Measurements from ENCODE around the gene IFITM10.

Gene IFITM10

DNA sequence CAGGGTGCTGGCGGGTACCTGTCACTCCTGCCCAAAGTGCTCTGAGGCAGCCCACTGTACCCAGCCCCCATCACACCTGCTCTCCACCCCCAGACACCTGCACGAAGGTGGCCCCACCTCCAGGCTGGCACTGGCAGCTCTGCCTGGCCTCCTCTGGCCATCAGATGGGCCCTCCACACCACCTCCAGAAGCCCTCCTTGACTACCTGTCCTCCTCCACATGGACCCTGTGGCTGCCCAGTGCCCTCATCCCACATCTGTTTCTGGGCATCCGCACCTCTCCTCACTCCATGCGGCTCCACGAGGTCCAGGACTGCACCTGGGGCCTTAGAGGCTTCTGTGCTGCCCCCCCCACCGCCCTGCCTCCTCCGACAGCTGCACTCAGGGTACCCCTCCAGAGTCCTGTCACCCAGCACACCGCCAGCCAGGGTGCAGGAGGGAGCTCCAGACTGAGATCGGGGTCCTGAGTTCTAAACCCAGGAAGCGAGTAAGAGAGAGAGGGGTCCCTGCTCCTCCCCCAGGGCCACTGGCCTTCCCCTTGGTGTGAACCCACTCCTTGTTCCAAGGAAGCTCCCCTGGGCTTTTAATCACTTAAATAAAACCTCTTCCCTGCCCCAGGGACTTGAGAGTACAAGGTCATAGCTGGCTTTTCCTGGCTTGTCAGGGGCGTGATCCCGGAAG is 11.6 kb upstream of the IFITM10 start:
- Mint-ChIP-seq H3K36me3 (ENCODE audit: low read depth) (peaks cover 18% of the 10 kb centered on the region), H3K27ac (peak overlapping the region; percentile 72), H3K4me1 (ENCODE audit: low read depth) (peaks cover 62% of the 10 kb centered on the region), H3K9me3 (no peaks in the 10 kb centered on the region), H3K27me3 (no peaks in the 10 kb centered on the region), H3K4me3 (peak overlapping the region; percentile 72)
- DNase-seq = no peak

DNA sequence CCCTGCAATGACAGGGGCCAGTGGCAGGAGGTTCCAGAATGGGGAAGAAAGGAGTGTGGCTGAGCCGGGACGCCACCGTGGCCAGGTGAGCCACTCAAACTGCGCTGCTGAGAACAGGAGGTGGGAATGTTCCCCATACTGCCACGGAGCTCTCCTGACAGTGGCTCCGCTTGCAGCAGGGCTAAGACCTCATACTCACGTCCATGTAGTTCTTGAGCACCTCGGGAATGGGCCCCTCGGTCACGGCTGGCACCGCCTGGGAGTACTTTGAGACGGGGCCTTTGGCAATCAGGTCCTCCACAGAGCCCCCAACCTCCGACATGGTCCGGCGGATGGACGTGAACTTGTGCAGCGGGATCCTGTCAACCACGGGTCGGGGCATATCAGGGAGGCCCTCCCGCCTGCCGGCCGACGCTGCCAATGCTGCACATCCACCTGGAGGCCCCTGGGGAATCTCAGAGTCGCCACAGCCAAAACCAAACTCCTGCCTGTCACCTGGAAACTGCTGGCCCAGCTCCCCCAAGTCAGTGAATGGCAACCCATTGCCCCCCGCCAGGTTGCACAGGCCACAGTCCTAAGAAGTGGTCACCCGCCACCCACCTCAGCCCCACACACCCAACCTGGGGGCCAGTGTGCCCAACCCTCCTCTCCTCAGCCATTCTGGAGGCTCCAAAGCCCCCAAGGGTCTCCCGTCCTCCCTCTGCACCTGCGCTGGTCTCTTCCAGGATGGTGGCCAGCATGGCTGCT is 10.9 kb upstream of the IFITM10 start:
- Mint-ChIP-seq H3K27ac (peak overlapping the region; percentile 72), H3K4me3 (no peak overlapping the region), H3K4me1 (ENCODE audit: low read depth) (peaks cover 69% of the 10 kb centered on the region), H3K36me3 (ENCODE audit: low read depth) (peaks cover 25% of the 10 kb centered on the region), H3K9me3 (no peaks in the 10 kb centered on the region), H3K27me3 (no peaks in the 10 kb centered on the region)
- DNase-seq = no peak

DNA sequence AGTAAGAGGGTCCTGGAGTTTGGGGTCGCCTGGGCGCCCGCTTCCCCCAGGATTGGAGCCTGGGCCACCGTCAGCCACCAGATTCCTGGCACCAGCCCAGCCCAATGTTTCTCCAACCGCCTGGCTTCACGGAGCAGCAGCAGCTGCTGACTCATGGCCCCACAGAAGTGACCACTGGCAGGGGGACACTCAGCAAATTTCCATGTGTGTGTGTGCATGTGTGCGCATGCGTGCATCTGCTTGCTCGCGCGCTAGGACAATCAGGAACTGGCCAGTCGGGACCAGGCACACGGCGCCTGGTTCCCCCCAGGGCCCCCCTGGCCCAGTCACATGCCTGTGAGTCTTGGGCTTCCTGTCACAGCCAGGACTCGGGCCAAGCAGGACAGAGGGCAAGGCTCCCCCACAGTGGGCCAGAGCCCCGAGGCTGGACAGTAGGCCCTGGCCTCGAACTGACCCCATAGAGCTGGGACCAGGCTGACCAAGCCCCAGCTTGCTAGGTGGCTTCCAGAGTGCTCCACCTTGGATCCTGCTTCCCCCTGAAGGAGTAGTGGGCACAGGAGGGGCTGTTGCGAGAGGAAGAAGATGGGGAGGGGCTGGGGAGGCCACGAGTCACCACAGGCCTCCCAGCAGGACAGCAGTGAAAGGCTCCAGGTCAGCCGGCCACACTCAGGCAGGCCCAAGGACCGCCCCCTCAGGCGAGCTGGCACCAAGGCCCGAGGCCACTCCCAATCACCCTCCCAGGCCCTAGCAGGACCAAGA is 10.1 kb upstream of the IFITM10 start:
- no peak overlapping the region for H3K4me3 Mint-ChIP-seq
- H3K4me1 Mint-ChIP-seq (ENCODE audit: low read depth) = peaks cover 76% of the 10 kb centered on the region
- H3K36me3 Mint-ChIP-seq (ENCODE audit: low read depth) = peaks cover 30% of the 10 kb centered on the region
- no peaks in the 10 kb centered on the region for H3K9me3 Mint-ChIP-seq
- H3K27me3 Mint-ChIP-seq = no peaks in the 10 kb centered on the region
- no peak overlapping the region for H3K27ac Mint-ChIP-seq
- no peak for DNase-seq

DNA sequence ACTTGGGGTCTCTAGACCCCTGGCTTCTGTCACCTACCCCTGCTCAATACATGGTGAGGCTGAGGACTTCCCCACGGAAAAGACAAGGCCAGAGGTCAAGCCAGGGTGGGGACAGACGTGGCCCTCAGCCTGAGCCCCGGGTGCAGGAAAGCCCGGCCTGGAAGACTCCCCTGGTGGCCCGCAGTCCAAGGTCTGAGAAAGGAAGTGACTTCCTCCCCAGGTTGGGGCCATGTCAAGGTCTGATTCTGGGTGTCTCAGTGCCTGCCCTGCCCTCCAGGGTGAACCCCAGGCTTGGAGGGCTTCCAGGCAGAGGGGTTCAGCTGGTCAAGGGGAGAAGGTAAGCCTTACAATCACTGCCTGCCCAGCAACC is 9.4 kb upstream of the IFITM10 start:
- peaks cover 36% of the 10 kb centered on the region for H3K36me3 Mint-ChIP-seq (ENCODE audit: low read depth)
- no peak for DNase-seq
- H3K9me3 Mint-ChIP-seq = no peaks in the 10 kb centered on the region
- H3K27ac Mint-ChIP-seq = peak overlapping the region; percentile 55
- no peak overlapping the region for H3K4me3 Mint-ChIP-seq
- H3K27me3 Mint-ChIP-seq = no peaks in the 10 kb centered on the region
- peaks cover 83% of the 10 kb centered on the region for H3K4me1 Mint-ChIP-seq (ENCODE audit: low read depth)

DNA sequence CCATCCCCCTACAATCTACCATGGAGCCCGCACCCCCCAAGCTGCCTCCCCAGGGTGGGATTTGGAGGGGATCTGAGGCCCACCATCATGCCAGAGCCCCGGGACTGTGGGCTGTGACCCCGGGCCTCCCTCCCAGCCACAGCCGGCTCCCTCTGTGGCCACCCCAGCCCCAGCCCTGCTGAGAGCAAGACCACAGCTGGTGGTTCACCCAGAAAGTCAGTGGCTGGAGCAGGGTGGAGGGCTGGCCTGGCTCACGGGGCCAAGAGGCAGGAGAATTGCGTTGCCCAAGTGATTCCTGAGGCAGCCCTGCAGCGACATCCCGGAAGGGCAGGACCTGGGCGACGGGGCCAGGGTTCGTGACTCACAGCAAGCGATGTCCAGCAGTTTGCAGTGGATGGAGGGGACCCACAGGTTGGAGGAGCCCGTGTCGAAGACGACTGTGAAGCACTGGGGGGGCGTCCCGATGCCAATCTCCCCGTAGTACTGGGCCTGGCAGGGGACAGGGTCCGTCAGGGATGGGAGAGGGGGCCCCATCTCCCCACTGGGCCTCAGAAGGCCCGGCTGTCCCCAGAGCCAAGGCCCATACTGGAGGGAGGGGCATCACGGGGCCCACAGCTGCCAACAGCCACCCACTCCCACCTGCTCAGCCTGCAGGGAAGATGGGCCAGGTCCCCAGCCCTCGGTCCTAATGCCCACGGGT is 8.9 kb upstream of the IFITM10 start:
- Mint-ChIP-seq H3K4me1 (ENCODE audit: low read depth) (peaks cover 81% of the 10 kb centered on the region), H3K4me3 (peak overlapping the region; percentile 55), H3K27me3 (no peaks in the 10 kb centered on the region), H3K9me3 (no peaks in the 10 kb centered on the region), H3K27ac (peak overlapping the region; percentile 88), H3K36me3 (ENCODE audit: low read depth) (peaks cover 38% of the 10 kb centered on the region)
- no peak for DNase-seq

DNA sequence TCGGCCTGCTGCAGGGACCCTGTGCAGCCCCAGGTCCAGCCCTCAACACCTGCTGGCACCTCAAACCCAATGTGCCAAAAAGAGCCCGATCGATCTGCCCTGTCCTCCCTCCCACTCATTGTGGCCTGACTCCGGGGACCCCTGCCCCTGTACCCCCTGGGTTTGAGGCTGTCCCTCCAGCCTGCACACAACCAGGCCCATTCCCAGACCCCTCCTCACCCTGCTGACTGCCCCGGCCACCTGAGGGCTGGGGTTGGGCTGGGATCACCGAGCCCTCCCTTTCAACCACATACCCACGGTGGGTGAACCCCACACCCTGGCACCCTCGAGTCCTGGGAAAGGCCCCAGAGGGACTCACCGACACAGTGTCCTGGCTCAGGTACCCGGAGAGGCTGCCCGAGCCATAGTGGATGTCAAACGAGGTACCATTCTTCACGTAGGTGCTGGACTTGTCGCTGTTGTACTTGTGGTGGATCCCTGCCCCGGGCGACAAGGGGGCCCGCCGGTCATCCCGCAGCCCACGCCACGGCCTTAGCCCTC is 8.3 kb upstream of the IFITM10 start:
- no peaks in the 10 kb centered on the region for H3K27me3 Mint-ChIP-seq
- H3K4me3 Mint-ChIP-seq = peak overlapping the region; percentile 55
- peaks cover 38% of the 10 kb centered on the region for H3K36me3 Mint-ChIP-seq (ENCODE audit: low read depth)
- peaks cover 79% of the 10 kb centered on the region for H3K4me1 Mint-ChIP-seq (ENCODE audit: low read depth)
- H3K27ac Mint-ChIP-seq = peak overlapping the region; percentile 88
- no peaks in the 10 kb centered on the region for H3K9me3 Mint-ChIP-seq
- no peak for DNase-seq

DNA sequence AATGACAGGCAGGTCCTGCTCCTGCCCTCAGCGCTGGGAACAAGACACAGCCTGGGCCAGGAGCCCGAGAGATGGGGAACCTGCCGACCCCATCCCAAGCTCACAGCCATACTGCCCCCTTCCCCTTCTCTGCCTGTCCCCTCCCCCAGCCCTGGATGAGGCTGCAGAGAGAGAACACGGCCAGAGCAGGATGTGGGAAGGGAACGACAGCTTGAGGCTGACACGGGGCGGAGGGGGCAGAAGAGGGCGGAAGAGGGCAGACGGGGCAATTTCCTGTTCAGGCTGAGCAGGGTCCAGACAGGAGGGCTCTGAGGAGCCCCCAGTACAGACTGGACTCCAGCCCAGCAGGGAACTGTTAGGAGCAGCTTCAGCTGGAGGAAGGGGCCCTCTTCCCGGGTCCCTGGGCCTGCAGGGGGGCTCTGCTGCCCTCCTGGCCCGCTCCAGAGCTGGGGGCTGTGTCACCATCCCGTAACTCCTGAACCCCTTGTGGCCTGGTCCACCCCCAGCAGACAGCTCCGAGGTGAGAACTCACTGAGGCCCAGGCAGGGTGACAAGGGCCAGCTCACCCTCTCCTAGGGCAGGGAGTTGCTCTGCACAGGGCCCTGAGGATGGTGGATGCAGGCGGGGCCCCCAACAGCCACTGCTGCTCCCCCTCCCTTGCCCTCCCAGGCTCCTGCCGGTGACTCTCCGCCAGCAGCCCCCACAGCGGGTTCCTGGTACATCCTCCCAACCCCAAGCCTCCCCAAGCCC is 7.6 kb upstream of the IFITM10 start:
- Mint-ChIP-seq H3K36me3 (ENCODE audit: low read depth) (peaks cover 44% of the 10 kb centered on the region), H3K9me3 (no peaks in the 10 kb centered on the region), H3K4me1 (ENCODE audit: low read depth) (peaks cover 82% of the 10 kb centered on the region), H3K27me3 (no peaks in the 10 kb centered on the region), H3K27ac (peak overlapping the region; percentile 88), H3K4me3 (peak overlapping the region; percentile 55)
- DNase-seq = peak; percentile 69

DNA sequence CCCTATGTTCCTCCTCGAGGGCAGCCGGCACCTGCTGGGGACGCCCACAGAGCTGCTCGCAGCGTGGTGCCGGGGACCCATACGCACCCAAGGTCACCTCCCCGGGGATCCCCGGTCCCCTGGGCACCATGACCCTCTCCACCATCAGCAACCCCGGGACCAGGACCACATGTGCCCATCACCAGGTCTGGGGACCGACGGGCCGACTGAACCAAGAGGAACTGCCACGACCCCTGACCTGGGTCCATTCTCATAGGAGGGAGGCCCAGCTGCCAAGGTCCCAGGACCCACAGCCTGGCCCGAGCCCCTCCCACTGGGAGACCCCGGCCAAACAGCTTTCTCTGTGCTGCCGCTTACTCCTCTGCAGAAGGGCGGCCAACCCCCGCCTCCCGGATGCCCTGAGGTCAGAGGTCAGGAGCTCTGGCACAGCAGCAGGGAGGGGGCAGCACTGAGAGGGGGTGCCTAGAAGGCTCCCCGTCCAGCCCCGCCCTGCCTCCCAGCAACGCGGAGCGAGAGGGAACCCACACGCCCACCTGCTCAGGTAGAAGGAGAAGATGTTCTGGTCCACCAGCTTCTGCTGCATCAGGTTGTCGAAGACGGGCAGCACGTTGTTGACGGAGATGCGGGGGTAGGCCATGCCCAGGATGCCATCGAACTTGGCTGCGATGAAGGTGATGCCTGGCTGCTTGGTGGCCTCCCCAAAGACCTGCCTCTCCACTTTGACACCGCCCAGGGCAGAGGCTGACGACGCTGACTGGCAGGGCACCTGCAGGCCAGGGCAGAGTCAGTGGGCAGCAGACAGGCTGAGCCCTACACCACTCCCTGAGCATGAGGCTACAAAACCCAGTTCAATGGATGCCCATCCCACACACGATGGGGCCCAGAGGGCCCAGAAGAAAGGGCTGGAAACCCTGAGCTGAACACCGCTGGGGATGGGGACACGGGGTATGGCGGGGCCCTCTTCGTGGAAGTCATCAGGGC is 6.7 kb upstream of the IFITM10 start:
- peak overlapping the region; percentile 55 for H3K4me3 Mint-ChIP-seq
- peak; percentile 39 for DNase-seq
- peak overlapping the region; percentile 88 for H3K27ac Mint-ChIP-seq
- no peaks in the 10 kb centered on the region for H3K27me3 Mint-ChIP-seq
- peaks cover 74% of the 10 kb centered on the region for H3K4me1 Mint-ChIP-seq (ENCODE audit: low read depth)
- peaks cover 46% of the 10 kb centered on the region for H3K36me3 Mint-ChIP-seq (ENCODE audit: low read depth)
- H3K9me3 Mint-ChIP-seq = no peaks in the 10 kb centered on the region

DNA sequence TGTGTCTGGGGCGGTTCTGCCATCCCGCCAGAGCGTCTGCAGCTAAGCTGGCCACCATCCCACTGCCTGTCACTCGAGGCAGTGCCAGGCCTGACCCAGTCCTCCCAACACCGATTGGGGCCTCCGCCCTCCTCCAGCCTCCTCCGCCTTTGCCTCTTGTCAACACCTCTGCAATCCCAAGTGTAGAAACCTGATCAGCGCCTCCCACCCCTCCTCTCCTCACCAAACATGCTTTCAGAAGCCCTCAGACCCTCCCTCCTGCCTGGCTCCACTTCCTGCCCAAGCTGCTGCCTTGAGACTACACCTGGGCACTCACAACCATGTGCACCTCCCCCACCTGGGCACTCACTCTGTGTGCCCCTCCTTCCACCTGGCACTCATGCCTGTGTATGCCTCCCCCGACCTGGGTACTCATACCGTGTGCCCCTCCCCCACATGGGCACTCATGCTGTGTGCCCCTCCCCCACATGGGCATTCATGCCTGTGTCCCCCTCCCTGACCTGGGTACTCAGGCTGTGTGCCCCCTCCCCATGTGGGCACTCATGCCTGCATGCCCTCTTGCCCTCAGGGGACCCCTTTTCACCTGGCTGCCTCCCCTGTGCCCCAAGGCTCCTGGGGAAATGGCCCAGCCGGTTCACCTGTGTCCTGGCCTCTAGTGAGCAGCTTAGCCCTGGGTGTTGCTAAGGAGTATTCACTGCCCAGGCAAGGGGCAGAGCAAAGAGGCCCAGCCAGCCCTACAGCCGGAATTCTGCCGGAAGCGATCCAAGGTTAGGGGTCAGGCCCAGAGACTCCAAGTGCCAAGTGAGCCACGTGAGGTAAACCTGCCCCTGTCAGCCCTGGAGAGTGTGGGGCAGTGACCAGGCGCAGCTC is 5.5 kb upstream of the IFITM10 start:
- Mint-ChIP-seq H3K4me3 (no peak overlapping the region), H3K27me3 (no peaks in the 10 kb centered on the region), H3K9me3 (no peaks in the 10 kb centered on the region), H3K27ac (peak overlapping the region; percentile 6), H3K36me3 (ENCODE audit: low read depth) (peaks cover 42% of the 10 kb centered on the region), H3K4me1 (ENCODE audit: low read depth) (peaks cover 62% of the 10 kb centered on the region)
- peak; percentile 38 for DNase-seq

DNA sequence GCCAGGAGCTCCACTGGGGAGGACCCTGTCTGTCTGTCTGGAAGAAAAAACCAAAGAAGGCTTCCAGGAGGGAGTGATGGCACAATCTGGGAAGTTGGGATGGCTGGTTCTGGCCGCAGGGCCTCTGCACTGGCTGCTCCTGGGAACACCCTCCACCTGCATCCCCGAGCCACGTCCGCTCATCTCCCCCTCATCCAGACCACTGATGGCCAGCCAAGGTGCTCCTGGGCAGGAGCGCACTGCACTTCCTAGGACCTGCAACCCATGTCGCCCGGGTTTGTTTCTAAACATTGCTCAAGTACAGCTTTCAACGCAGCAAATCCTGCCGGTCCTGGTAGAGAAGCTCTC is 4.9 kb upstream of the IFITM10 start:
- Mint-ChIP-seq H3K4me1 (ENCODE audit: low read depth) (peaks cover 60% of the 10 kb centered on the region), H3K36me3 (ENCODE audit: low read depth) (peaks cover 41% of the 10 kb centered on the region), H3K4me3 (no peak overlapping the region), H3K27ac (no peak overlapping the region), H3K27me3 (peaks cover 6% of the 10 kb centered on the region), H3K9me3 (no peaks in the 10 kb centered on the region)
- DNase-seq = no peak

DNA sequence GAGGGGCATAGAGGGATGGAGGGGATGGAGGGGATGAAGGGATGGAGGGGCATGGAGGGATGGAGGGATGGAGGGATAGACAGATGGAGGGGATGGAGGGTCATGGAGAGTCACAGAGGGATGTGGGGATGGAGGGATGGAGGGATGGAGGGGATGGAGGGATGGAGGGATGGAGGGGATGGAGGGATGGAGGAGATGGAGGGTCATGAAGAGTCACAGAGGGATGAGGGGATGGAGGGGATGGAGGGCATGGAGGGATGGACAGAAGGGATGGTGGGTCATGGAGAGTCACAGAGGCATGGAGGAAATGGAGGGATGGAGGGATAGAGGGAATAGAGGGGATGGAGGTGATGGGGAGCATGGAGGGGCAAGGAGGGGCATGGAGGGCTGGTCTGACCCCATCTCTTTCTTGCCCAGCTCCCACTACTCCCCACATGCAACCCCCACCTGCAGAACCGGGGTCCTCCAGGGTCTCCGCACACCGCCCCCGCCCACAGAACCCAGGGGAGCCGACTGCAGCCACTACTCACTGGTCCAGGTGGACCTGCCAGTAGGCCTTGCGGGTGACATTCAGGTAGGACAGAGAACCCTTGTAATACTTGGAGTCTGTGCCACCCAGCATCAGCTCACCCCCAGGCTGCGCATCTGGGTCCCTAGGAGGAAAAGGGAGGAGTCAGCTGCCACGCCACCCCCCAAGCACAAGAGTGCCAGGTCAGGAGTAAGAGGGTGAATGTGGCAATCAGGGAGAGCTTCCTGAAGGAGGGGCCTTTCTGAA is 4.2 kb upstream of the IFITM10 start:
- Mint-ChIP-seq H3K4me1 (ENCODE audit: low read depth) (peaks cover 61% of the 10 kb centered on the region), H3K4me3 (no peak overlapping the region)

DNA sequence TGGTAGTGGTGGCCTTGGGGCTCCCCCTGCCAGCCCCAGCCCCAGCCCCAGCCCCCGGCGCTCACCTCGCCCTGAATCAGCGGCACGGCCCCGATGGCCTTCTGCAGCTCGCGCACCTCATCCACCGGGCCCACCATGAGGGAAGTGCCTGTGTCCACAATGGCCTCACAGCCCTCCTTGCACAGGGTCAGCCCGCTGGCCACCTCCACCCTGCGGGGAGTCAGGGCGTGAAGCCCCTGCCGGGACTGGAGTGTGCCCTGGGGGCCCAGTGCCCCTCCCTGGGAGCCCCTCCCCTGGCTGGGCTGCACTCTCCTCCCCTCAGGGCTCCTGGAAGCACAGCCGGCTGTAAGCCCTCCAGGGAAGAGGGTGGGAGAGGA is 3.5 kb upstream of the IFITM10 start:
- no peak for DNase-seq
- H3K36me3 Mint-ChIP-seq (ENCODE audit: low read depth) = peaks cover 40% of the 10 kb centered on the region
- peaks cover 58% of the 10 kb centered on the region for H3K4me1 Mint-ChIP-seq (ENCODE audit: low read depth)
- H3K9me3 Mint-ChIP-seq = no peaks in the 10 kb centered on the region
- H3K27ac Mint-ChIP-seq = no peak overlapping the region
- peaks cover 16% of the 10 kb centered on the region for H3K27me3 Mint-ChIP-seq
- H3K4me3 Mint-ChIP-seq = no peak overlapping the region

More for the DNA sequence above, 4.2 kb upstream of the IFITM10 start:
- Mint-ChIP-seq H3K27me3 (peaks cover 13% of the 10 kb centered on the region), H3K36me3 (ENCODE audit: low read depth) (peaks cover 41% of the 10 kb centered on the region), H3K9me3 (no peaks in the 10 kb centered on the region), H3K27ac (no peak overlapping the region)
- no peak for DNase-seq
